Fibroblast of pulmonary artery (primary cell): ENCODE results near the gene DUSP8.

Experiments
- DNase-seq: peaks from one replicate; pipeline ENCODE4 v3.0.0-alpha.2; 2010; ENCODE audit warnings: low read depth
- H3K4me3 ChIP-seq: replicated peaks from 2 replicates; pipeline ENCODE4 v1.5.1; 2011; ENCODE audit warnings: low read depth, mild to moderate bottlenecking, control low read depth, low read length, moderate library complexity
- TF ChIP-seq, protein P1 (sequence below): IDR thresholded peaks from 2 replicates; pipeline ENCODE4 v1.5.1; 2011; ENCODE audit warnings: mild to moderate bottlenecking, control low read depth, low read length, inconsistent platforms; ENCODE audit errors: missing control alignments

The DUSP8 gene

GRCh38 chr11:1526785-1527184 lies 45.3 kb downstream of the DUSP8 start:
- DNase-seq, result no peak
- TF ChIP-seq, protein P1, sequence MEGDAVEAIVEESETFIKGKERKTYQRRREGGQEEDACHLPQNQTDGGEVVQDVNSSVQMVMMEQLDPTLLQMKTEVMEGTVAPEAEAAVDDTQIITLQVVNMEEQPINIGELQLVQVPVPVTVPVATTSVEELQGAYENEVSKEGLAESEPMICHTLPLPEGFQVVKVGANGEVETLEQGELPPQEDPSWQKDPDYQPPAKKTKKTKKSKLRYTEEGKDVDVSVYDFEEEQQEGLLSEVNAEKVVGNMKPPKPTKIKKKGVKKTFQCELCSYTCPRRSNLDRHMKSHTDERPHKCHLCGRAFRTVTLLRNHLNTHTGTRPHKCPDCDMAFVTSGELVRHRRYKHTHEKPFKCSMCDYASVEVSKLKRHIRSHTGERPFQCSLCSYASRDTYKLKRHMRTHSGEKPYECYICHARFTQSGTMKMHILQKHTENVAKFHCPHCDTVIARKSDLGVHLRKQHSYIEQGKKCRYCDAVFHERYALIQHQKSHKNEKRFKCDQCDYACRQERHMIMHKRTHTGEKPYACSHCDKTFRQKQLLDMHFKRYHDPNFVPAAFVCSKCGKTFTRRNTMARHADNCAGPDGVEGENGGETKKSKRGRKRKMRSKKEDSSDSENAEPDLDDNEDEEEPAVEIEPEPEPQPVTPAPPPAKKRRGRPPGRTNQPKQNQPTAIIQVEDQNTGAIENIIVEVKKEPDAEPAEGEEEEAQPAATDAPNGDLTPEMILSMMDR, result no peak
- no peak overlapping the region for H3K4me3 ChIP-seq

- TF ChIP-seq, protein P1, result no peak
- no peak overlapping the region for H3K4me3 ChIP-seq
- no peak for DNase-seq
Measured at GRCh38 chr11:1523779-1524178, 48.3 kb downstream of the DUSP8 start.

- no peak overlapping the region for H3K4me3 ChIP-seq
- TF ChIP-seq, protein P1, result no peak
- no peak for DNase-seq
Measured at GRCh38 chr11:1523077-1523476, 49.0 kb downstream of the DUSP8 start.

DNA sequence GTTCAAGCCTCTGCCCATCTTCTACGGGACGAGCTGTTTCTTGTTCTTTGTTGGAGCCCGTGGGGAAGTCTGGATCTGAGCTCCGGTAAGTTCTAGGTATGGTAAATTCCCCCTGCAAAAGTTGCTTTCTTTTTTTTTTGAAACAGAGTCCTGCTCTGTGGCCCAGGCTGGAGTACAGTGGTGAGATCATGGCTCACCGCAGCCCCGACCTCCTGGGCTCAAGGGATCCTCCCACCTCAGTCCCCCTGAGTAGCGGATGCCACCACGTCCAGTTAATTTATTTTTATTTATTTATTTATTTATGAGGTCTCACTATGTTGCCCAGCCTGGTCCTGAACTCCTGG lies 50.0 kb downstream of the DUSP8 start:
- H3K4me3 ChIP-seq, result no peak overlapping the region
- TF ChIP-seq, protein P1, result no peak
- no peak for DNase-seq

DNA sequence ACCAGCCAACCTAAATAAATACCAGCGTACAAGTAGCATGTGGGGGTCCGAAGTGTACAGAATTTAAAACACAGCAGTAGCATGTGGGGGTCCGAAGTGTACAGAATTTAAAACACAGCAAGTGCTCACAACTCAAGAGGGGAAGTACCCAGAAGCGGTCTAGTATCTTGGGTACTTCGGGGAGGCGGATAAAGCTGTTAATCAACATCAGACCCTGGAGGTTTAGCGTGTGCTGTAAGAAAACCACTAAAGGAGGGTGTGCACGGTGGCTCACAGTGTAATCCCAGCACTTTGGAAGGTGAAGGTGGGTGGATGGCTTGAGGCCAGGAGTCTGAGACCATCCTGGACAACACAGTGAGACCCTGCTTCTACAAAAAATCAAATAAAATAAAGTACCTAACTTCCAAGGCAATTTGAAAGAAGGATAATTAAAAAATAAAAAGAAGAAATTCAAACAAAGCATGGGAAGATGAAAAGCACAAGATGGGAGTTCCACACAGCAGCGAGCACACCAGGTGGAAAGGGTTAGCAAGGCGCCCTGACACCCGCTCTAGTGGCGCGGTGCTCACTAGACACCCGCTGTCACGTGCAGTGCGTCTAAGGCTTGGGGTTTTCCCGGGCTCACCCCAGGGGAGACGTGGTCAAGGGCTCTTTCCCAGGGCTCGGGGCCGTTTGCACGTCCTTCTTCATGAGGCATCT lies 50.5 kb downstream of the DUSP8 start:
- TF ChIP-seq, protein P1, result no peak
- H3K4me3 ChIP-seq, result no peak overlapping the region
- DNase-seq, result no peak

- peak; percentile 10 for DNase-seq
- TF ChIP-seq, protein P1, result no peak
- no peak overlapping the region for H3K4me3 ChIP-seq
Measured at GRCh38 chr11:1520663-1521267, 51.3 kb downstream of the DUSP8 start.

- no peak for DNase-seq
- TF ChIP-seq, protein P1, result no peak
Measured at GRCh38 chr11:1520209-1520662, 51.8 kb downstream of the DUSP8 start.

More at GRCh38 chr11:1520209-1520662, 51.8 kb downstream of the DUSP8 start:
- no peak overlapping the region for H3K4me3 ChIP-seq
